Activated CD4-positive, alpha-beta T cell treated with anti-CD3 and anti-CD28 coated beads for 36 hours (primary cell): ENCODE measurements around the gene GABRB2. TPM values are rescaled to one million over a fixed set of nuclear protein-coding genes. Genes with fewer than 3 reads are reported as not detected.
"Not testable (repeated sequence)": the region's sequence is repeated elsewhere in the genome, so short reads cannot be mapped to it uniquely, and the experiment has no call there.

Experiments
- ATAC-seq: fragments of 200-7000 bp; cut with Tn5 transposase; one replicate; pipeline ENCODE4 v1.10.0; 2021; ENCODE audit warnings: mild to moderate bottlenecking, moderate library complexity
- CTCF ChIA-PET: fragments of 350-600 bp; sonication (Branson Sonifier 250); formaldehyde crosslinking; loops from one replicate; lab custom pipeline; 2021; ENCODE audit warnings: antibody characterized with exemption; lab: Charles Lee
- POLR2A ChIA-PET: fragments of 350-600 bp; sonication (Branson Sonifier 250); formaldehyde crosslinking; loops from one replicate; lab custom pipeline; 2021; ENCODE audit warnings: antibody characterized with exemption, inconsistent platforms; lab: Charles Lee
- DNase-seq: peaks from one replicate; pipeline ENCODE4 v3.0.0-alpha.2; 2020
- H3K27ac Mint-ChIP-seq: one replicate; pipeline ENCODE4 v1.8.0; 2021; ENCODE audit warnings: mixed read lengths
- H3K27me3 Mint-ChIP-seq: one replicate; pipeline ENCODE4 v1.8.0; 2021; ENCODE audit warnings: mixed read lengths
- H3K36me3 Mint-ChIP-seq: one replicate; pipeline ENCODE4 v1.8.0; 2021; ENCODE audit warnings: low read depth, mixed read lengths
- H3K4me1 Mint-ChIP-seq: one replicate; pipeline ENCODE4 v1.8.0; 2021; ENCODE audit warnings: mixed read lengths
- H3K4me3 Mint-ChIP-seq: one replicate; pipeline ENCODE4 v1.8.0; 2021; ENCODE audit warnings: mild to moderate bottlenecking, moderate library complexity, mixed read lengths
- H3K9me3 Mint-ChIP-seq: one replicate; pipeline ENCODE4 v1.8.0; 2021; ENCODE audit warnings: low read depth, mixed read lengths
- intact Hi-C, 2 experiments: fragments of 100-400 bp; cut with DNase I in 1 of 2; cut with micrococcal nuclease in 1 of 2; formaldehyde crosslinking; loops; one replicate each; pipeline versions ENCODE4 v1.14.2 to v1.15.1; 2022 to 2024; cut with DNase I, micrococcal nuclease
- total RNA-seq, 2 experiments: library from RNA; stranded (reverse); gene quantifications; one replicate each; pipeline ENCODE4 v1.2.3, GENCODE V29; 2021

GABRB2 gene
- total RNA-seq, 2 experiments from 2014 or later = not detected

GRCh38 chr5:161271816-161272215 lies 274.7 kb downstream of the GABRB2 start:
- no peak overlapping the region for H3K27ac Mint-ChIP-seq
- ATAC-seq (no peak), DNase-seq (no peak)
- intact Hi-C loops = no loop called here
- no peak overlapping the region for H3K4me3 Mint-ChIP-seq
- CTCF ChIA-PET = no interaction called here
- no peaks in the 10 kb centered on the region for H3K36me3 Mint-ChIP-seq
- POLR2A ChIA-PET = no interaction called here
- no peaks in the 10 kb centered on the region for H3K4me1 Mint-ChIP-seq
- H3K9me3 Mint-ChIP-seq = peaks cover 10% of the 10 kb centered on the region
- no peaks in the 10 kb centered on the region for H3K27me3 Mint-ChIP-seq

- Mint-ChIP-seq H3K4me1 (no peaks in the 10 kb centered on the region), H3K27ac (no peak overlapping the region), H3K4me3 (no peak overlapping the region), H3K27me3 (no peaks in the 10 kb centered on the region), H3K36me3 (no peaks in the 10 kb centered on the region), H3K9me3 (peaks cover 14% of the 10 kb centered on the region)
- DNase-seq (no peak), ATAC-seq (no peak)
- ChIA-PET POLR2A (no interaction called here), CTCF (no interaction called here)
- intact Hi-C loops = no loop called here
Measured at GRCh38 chr5:161269125-161269524, 277.4 kb downstream of the GABRB2 start.

GRCh38 chr5:161266954-161267353 lies 279.6 kb downstream of the GABRB2 start:
- intact Hi-C loops = no loop called here
- H3K4me1 Mint-ChIP-seq = no peaks in the 10 kb centered on the region
- H3K27ac Mint-ChIP-seq = no peak overlapping the region
- ChIA-PET POLR2A (no interaction called here), CTCF (no interaction called here)
- H3K27me3 Mint-ChIP-seq = no peaks in the 10 kb centered on the region
- DNase-seq (no peak), ATAC-seq (no peak)
- H3K36me3 Mint-ChIP-seq = no peaks in the 10 kb centered on the region
- H3K9me3 Mint-ChIP-seq = peaks cover 13% of the 10 kb centered on the region
- H3K4me3 Mint-ChIP-seq = no peak overlapping the region

DNA sequence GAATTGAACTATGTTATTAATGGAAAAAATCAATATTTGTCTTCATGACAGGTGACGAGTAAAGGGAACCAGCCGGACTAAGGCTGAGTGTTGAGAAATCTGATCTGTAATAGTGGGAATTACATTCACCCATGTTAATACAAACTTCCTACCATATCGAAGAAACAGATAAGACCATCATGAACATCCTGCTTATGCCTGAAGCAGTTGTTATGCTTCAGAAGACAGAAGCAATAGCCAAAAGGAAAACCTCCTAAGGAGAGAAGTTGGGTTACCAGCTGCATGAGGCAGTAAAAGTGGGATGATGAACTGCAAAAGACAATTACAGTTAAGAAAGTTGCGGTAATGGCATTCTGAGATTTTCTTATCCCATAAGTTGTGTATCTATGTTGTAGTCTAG lies 281.5 kb downstream of the GABRB2 start:
- H3K36me3 Mint-ChIP-seq = no peaks in the 10 kb centered on the region
- CTCF ChIA-PET = no interaction called here
- H3K4me1 Mint-ChIP-seq = no peaks in the 10 kb centered on the region
- H3K27ac Mint-ChIP-seq = no peak overlapping the region
- peaks cover 8% of the 10 kb centered on the region for H3K9me3 Mint-ChIP-seq
- intact Hi-C loops = no loop called here
- H3K4me3 Mint-ChIP-seq = no peak overlapping the region
- POLR2A ChIA-PET = no interaction called here
- DNase-seq (no peak), ATAC-seq (no peak)
- peaks cover 3% of the 10 kb centered on the region for H3K27me3 Mint-ChIP-seq

DNA sequence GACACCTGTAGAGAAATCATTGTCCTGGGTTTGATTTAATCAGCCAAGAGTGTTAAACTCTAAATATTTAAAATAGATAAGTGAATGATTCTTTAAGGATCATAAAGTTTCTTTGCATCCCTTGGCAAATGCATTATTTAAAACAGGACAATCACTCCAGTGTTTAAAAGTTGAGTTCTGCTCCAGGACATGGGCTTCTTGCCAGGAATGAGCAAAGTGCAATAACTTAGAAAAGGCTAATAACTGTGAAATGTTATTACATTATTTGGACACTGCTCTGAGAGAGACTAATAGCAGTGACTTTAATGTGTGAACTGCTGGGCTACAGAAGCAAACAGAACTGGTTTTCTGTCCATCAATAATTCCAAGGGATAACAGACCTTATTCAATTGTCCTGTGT lies 283.3 kb downstream of the GABRB2 start:
- ATAC-seq = no peak
- CTCF ChIA-PET = no interaction called here
- Mint-ChIP-seq H3K36me3 (no peaks in the 10 kb centered on the region), H3K27me3 (peaks cover 3% of the 10 kb centered on the region), H3K4me1 (no peaks in the 10 kb centered on the region), H3K9me3 (peaks cover 4% of the 10 kb centered on the region), H3K27ac (no peak overlapping the region), H3K4me3 (no peak overlapping the region)
- intact Hi-C loops = no loop called here
- POLR2A ChIA-PET = no interaction called here
- no peak for DNase-seq

DNA sequence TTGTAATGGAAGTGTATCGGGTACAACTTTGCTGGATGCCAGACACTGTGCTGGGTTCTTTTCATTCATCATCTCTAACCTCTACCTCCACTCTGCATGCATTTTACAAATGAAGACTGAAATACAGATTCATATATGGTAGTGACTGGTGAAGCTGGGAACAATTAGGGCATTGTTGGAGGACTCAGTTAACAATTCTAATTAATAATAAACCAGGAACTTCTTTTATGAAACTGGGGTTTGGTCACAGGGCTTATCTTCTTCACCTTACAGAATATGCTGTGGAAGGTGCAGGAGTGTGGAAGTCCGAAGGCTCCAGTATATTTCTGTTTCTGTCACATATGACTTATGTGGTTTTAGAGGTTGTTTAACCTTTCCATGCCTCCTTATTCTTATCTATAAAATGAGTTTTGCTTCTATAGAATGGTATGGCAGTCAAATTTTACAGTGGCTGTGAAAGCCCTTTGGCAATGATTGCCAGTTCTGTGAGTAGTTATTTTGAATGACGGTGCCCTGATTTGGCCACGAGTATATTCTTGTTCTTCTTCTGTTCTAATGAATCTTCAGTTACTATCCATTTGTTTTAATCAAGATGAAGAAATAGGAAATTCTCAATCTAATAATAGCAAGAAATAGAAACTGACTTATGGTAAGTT lies 284.7 kb downstream of the GABRB2 start:
- POLR2A ChIA-PET = no interaction called here
- H3K27ac Mint-ChIP-seq = no peak overlapping the region
- H3K36me3 Mint-ChIP-seq = no peaks in the 10 kb centered on the region
- CTCF ChIA-PET = interaction anchor here (0.7 kb wide), 1 partner anchor 13 kb away, joined by 3 read pairs; no protein-coding TSS in a partner anchor
- no peak for ATAC-seq
- peaks cover 3% of the 10 kb centered on the region for H3K27me3 Mint-ChIP-seq
- intact Hi-C loops = no loop called here
- no peak for DNase-seq
- peaks cover 3% of the 10 kb centered on the region for H3K9me3 Mint-ChIP-seq
- H3K4me1 Mint-ChIP-seq = no peaks in the 10 kb centered on the region
- H3K4me3 Mint-ChIP-seq = no peak overlapping the region

- no peak for DNase-seq
- ATAC-seq = no peak
- POLR2A ChIA-PET = no interaction called here
- Mint-ChIP-seq H3K36me3 (no peaks in the 10 kb centered on the region), H3K27me3 (peaks cover 3% of the 10 kb centered on the region), H3K4me3 (no peak overlapping the region), H3K4me1 (no peaks in the 10 kb centered on the region), H3K9me3 (no peaks in the 10 kb centered on the region), H3K27ac (no peak overlapping the region)
- intact Hi-C loops = no loop called here
- CTCF ChIA-PET = no interaction called here
Measured at GRCh38 chr5:161258438-161258837, 288.1 kb downstream of the GABRB2 start.

- DNase-seq = no peak
- CTCF ChIA-PET = no interaction called here
Measured at GRCh38 chr5:161256957-161257356, 289.6 kb downstream of the GABRB2 start.

GRCh38 chr5:161252955-161253354 lies 293.6 kb downstream of the GABRB2 start:
- POLR2A ChIA-PET, ATAC-seq, intact Hi-C loops, CTCF ChIA-PET, H3K36me3 Mint-ChIP-seq, H3K27ac Mint-ChIP-seq, H3K4me1 Mint-ChIP-seq, H3K9me3 Mint-ChIP-seq, DNase-seq, H3K4me3 Mint-ChIP-seq, H3K27me3 Mint-ChIP-seq: not testable (repeated sequence)

More at GRCh38 chr5:161256957-161257356, 289.6 kb downstream of the GABRB2 start:
- H3K27me3 Mint-ChIP-seq = peaks cover 3% of the 10 kb centered on the region
- no peaks in the 10 kb centered on the region for H3K36me3 Mint-ChIP-seq
- H3K4me3 Mint-ChIP-seq = no peak overlapping the region
- H3K27ac Mint-ChIP-seq = no peak overlapping the region
- POLR2A ChIA-PET = no interaction called here
- intact Hi-C loops = no loop called here
- H3K4me1 Mint-ChIP-seq = no peaks in the 10 kb centered on the region
- no peak for ATAC-seq
- H3K9me3 Mint-ChIP-seq = no peaks in the 10 kb centered on the region

GRCh38 chr5:161246749-161247148 lies 299.8 kb downstream of the GABRB2 start:
- DNase-seq = no peak
- Mint-ChIP-seq H3K27ac (no peak overlapping the region), H3K36me3 (no peaks in the 10 kb centered on the region), H3K4me1 (no peaks in the 10 kb centered on the region), H3K9me3 (no peaks in the 10 kb centered on the region), H3K4me3 (no peak overlapping the region), H3K27me3 (no peaks in the 10 kb centered on the region)
- intact Hi-C loops = no loop called here
- POLR2A ChIA-PET = no interaction called here
- CTCF ChIA-PET = no interaction called here
- ATAC-seq = no peak

- POLR2A ChIA-PET, H3K4me1 Mint-ChIP-seq: not testable (repeated sequence)
Measured at GRCh38 chr5:161245846-161246245, 300.7 kb downstream of the GABRB2 start.

More at GRCh38 chr5:161245846-161246245, 300.7 kb downstream of the GABRB2 start:
- CTCF ChIA-PET, H3K27ac Mint-ChIP-seq, ATAC-seq, H3K9me3 Mint-ChIP-seq, H3K27me3 Mint-ChIP-seq, H3K36me3 Mint-ChIP-seq, DNase-seq, intact Hi-C loops, H3K4me3 Mint-ChIP-seq: not testable (repeated sequence)
